Caco-2 (cell line): ENCODE measurements around the gene GLIS1. TPM values are rescaled to one million over a fixed set of nuclear protein-coding genes. Genes with fewer than 3 reads are reported as not detected.

Experiments
- BruUV-seq: library from RNA; stranded (reverse); fragments of 400-500 nt; replicated peaks from 2 replicates; lab custom pipeline; 2021; lab: Mats Ljungman, UMichigan
- CTCF ChIA-PET: fragments of 300-600 bp; sonication (Branson Sonifier 250); formaldehyde crosslinking; loops from one replicate; lab custom pipeline; 2022; ENCODE audit warnings: antibody characterized with exemption; lab: Charles Lee
- POLR2A ChIA-PET: fragments of 300-600 bp; sonication (Branson Sonifier 250); formaldehyde crosslinking; loops from one replicate; lab custom pipeline; 2022; ENCODE audit warnings: antibody characterized with exemption; lab: Charles Lee
- DNase-seq, 2 experiments: peaks; one replicate each; pipeline versions ENCODE4 v3.0.0 to v3.0.0-alpha.2; 2020 to 2022
- H3K27me3 ChIP-seq: replicated peaks from 2 replicates; pipeline ENCODE4 v1.6.0; 2011; ENCODE audit warnings: low read length; ENCODE audit not compliant: control insufficient read depth, insufficient read depth
- H3K36me3 ChIP-seq: 2 replicates; pipeline ENCODE4 v1.5.1; 2011; ENCODE audit warnings: low read length; ENCODE audit not compliant: control insufficient read depth, insufficient read depth
- H3K4me1 ChIP-seq: fragments of 250-450 bp; sonication (Bioruptor Pico); 2 replicates; pipeline ENCODE4 v1.5.1; 2020; ENCODE audit warnings: mild to moderate bottlenecking
- H3K4me3 ChIP-seq: 2 replicates; pipeline ENCODE4 v1.5.1; 2011; ENCODE audit warnings: low read depth, mild to moderate bottlenecking, control low read depth, low read length
- H3K9me3 ChIP-seq: fragments of 250-450 bp; sonication (Bioruptor Pico); 2 replicates; pipeline ENCODE4 v1.5.1; 2020; ENCODE audit warnings: mild to moderate bottlenecking, moderate library complexity
- H3K27ac Mint-ChIP-seq: one replicate; pipeline ENCODE4 v1.8.0; 2022; ENCODE audit warnings: mixed read lengths; ENCODE audit not compliant: unreplicated experiment
- H3K27me3 Mint-ChIP-seq: one replicate; pipeline ENCODE4 v1.8.0; 2022; ENCODE audit warnings: mixed read lengths; ENCODE audit not compliant: insufficient read depth, unreplicated experiment
- H3K36me3 Mint-ChIP-seq: one replicate; pipeline ENCODE4 v1.8.0; 2022; ENCODE audit warnings: mild to moderate bottlenecking, mixed read lengths; ENCODE audit not compliant: insufficient read depth, unreplicated experiment
- H3K4me1 Mint-ChIP-seq: one replicate; pipeline ENCODE4 v1.8.0; 2022; ENCODE audit warnings: low read depth, mixed read lengths; ENCODE audit not compliant: unreplicated experiment
- H3K4me3 Mint-ChIP-seq: one replicate; pipeline ENCODE4 v1.8.0; 2022; ENCODE audit warnings: mild to moderate bottlenecking, moderate library complexity, mixed read lengths; ENCODE audit not compliant: unreplicated experiment
- H3K9me3 Mint-ChIP-seq: one replicate; pipeline ENCODE4 v1.8.0; 2022; ENCODE audit warnings: mixed read lengths; ENCODE audit not compliant: unreplicated experiment
- intact Hi-C: fragments of 100-400 bp; cut with micrococcal nuclease; formaldehyde crosslinking; loops from one replicate; pipeline ENCODE4 v1.10.0; 2022; ENCODE audit not compliant: unreplicated experiment
- total RNA-seq: library from RNA; stranded (reverse); gene quantifications from 2 replicates; pipeline ENCODE4 v1.2.3, GENCODE V29; 2022
- TF ChIP-seq, protein P1 (sequence below), 2 experiments: fragments of 200-600 bp in 1 of 2; IDR thresholded peaks; 1 replicate in 1 of 2; 2 replicates in 1 of 2; pipeline versions ENCODE4 v1.5.1 to v1.8.0; 2011 to 2022; ENCODE audit warnings: antibody characterized with exemption in 1 of 2, control low read depth in 1 of 2, inconsistent platforms in 1 of 2, low read depth in 1 of 2, low read length in 1 of 2, mild to moderate bottlenecking in 1 of 2, moderate library complexity in 1 of 2; ENCODE audit not compliant: insufficient read depth in 1 of 2, severe bottlenecking in 1 of 2, unreplicated experiment in 1 of 2

The GLIS1 gene
- total RNA-seq, 1 experiment from 2014 or later = not detected

DNA sequence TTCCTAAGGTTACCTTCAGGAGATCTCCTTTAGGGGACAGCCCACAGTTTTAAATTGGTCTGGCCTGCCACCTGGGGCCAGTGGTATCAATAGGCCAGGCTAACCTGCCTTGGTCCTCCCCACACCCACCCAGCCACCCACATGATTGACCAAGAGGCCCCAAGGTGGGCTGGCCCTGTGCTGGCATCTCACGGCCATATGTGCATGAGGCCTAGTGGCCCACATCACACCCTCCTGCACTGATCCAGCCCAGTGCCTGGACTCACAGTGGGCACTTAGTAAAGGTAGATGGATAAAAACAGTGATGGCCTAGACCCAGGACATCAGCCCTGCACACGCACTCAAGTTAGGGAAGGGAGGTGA is 197.7 kb downstream of the GLIS1 start:
- CTCF ChIA-PET = no interaction called here
- H3K9me3 Mint-ChIP-seq = no peaks in the 10 kb centered on the region
- H3K36me3 Mint-ChIP-seq = no peaks in the 10 kb centered on the region
- DNase-seq = no peak
- no peaks in the 10 kb centered on the region for H3K4me1 Mint-ChIP-seq
- intact Hi-C loops = no loop called here
- no peak overlapping the region for H3K4me3 ChIP-seq
- H3K27ac Mint-ChIP-seq = no peak overlapping the region
- no peaks in the 10 kb centered on the region for H3K27me3 Mint-ChIP-seq
- no peaks in the 10 kb centered on the region for H3K4me1 ChIP-seq
- TF ChIP-seq, protein P1, sequence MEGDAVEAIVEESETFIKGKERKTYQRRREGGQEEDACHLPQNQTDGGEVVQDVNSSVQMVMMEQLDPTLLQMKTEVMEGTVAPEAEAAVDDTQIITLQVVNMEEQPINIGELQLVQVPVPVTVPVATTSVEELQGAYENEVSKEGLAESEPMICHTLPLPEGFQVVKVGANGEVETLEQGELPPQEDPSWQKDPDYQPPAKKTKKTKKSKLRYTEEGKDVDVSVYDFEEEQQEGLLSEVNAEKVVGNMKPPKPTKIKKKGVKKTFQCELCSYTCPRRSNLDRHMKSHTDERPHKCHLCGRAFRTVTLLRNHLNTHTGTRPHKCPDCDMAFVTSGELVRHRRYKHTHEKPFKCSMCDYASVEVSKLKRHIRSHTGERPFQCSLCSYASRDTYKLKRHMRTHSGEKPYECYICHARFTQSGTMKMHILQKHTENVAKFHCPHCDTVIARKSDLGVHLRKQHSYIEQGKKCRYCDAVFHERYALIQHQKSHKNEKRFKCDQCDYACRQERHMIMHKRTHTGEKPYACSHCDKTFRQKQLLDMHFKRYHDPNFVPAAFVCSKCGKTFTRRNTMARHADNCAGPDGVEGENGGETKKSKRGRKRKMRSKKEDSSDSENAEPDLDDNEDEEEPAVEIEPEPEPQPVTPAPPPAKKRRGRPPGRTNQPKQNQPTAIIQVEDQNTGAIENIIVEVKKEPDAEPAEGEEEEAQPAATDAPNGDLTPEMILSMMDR (IDR thresholded peaks at IDR 0.05; ENCODE audit: insufficient read depth in 1 of 2, low read depth in 1 of 2, low read length in 1 of 2, severe bottlenecking in 1 of 2, unreplicated experiment in 1 of 2) = no peak
- no TSS peak for BruUV-seq
- no peaks in the 10 kb centered on the region for H3K36me3 ChIP-seq
- no peak overlapping the region for H3K4me3 Mint-ChIP-seq
- H3K9me3 ChIP-seq = no peaks in the 10 kb centered on the region
- no peaks in the 10 kb centered on the region for H3K27me3 ChIP-seq
- POLR2A ChIA-PET = no interaction called here

- Mint-ChIP-seq H3K27me3 (no peaks in the 10 kb centered on the region), H3K9me3 (no peaks in the 10 kb centered on the region), H3K27ac (no peak overlapping the region), H3K4me1 (no peaks in the 10 kb centered on the region), H3K4me3 (no peak overlapping the region), H3K36me3 (no peaks in the 10 kb centered on the region)
- H3K4me3 ChIP-seq = no peak overlapping the region
- BruUV-seq = no TSS peak
- DNase-seq = no peak
- ChIA-PET CTCF (no interaction called here), POLR2A (no interaction called here)
- H3K9me3 ChIP-seq = no peaks in the 10 kb centered on the region
- no peaks in the 10 kb centered on the region for H3K36me3 ChIP-seq
- no peaks in the 10 kb centered on the region for H3K4me1 ChIP-seq
- TF ChIP-seq, protein P1 (IDR thresholded peaks at IDR 0.05; ENCODE audit: insufficient read depth in 1 of 2, low read depth in 1 of 2, low read length in 1 of 2, severe bottlenecking in 1 of 2, unreplicated experiment in 1 of 2) = no peak
- H3K27me3 ChIP-seq = no peaks in the 10 kb centered on the region
- intact Hi-C loops = no loop called here
These were observed 198.2 kb downstream of the GLIS1 start for GRCh38 chr1:53540604-53541262.

GRCh38 chr1:53539711-53540603 is 199.0 kb downstream of the GLIS1 start:
- Histone ChIP-seq H3K36me3 (no peaks in the 10 kb centered on the region), H3K4me3 (no peak overlapping the region), H3K4me1 (no peaks in the 10 kb centered on the region), H3K9me3 (no peaks in the 10 kb centered on the region), H3K27me3 (no peaks in the 10 kb centered on the region)
- Mint-ChIP-seq H3K4me1 (no peaks in the 10 kb centered on the region), H3K4me3 (no peak overlapping the region), H3K9me3 (no peaks in the 10 kb centered on the region), H3K36me3 (no peaks in the 10 kb centered on the region), H3K27me3 (no peaks in the 10 kb centered on the region), H3K27ac (no peak overlapping the region)
- no peak for DNase-seq
- CTCF ChIA-PET = no interaction called here
- TF ChIP-seq, protein P1 (IDR thresholded peaks at IDR 0.05; ENCODE audit: insufficient read depth in 1 of 2, low read depth in 1 of 2, low read length in 1 of 2, severe bottlenecking in 1 of 2, unreplicated experiment in 1 of 2) = no peak
- intact Hi-C loops = no loop called here
- POLR2A ChIA-PET = no interaction called here
- no TSS peak for BruUV-seq
